HS-5 (cell line): ENCODE measurements around the gene ZNF138.
"Not testable (repeated sequence)": the region's sequence is repeated elsewhere in the genome, so short reads cannot be mapped to it uniquely, and the experiment has no call there.

Experiments
- DNase-seq: peaks from one replicate; pipeline ENCODE4 v3.0.0-alpha.2; 2012; ENCODE audit warnings: low read depth

ZNF138 gene

DNA sequence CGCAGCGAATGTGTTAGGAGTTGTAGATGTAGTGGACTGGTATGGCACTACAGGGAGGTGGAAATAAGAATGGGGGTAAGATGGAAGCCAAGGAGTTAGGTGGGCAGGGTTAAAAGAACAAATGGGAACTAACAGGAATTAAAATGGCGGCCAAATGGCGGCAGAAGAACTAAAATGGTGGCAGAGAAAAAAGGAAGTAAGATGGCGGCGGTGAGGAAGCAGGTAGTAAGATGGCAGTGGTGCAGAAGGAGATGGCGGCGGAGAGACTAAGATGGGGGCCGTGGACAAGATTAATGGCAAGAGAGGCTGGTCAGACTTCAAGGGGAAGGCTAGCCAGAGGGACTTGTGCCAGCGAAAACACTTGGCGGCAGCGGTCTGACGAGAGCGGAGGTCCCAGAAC lies 44.5 kb downstream of the ZNF138 start:
- DNase-seq, result no peak

DNA sequence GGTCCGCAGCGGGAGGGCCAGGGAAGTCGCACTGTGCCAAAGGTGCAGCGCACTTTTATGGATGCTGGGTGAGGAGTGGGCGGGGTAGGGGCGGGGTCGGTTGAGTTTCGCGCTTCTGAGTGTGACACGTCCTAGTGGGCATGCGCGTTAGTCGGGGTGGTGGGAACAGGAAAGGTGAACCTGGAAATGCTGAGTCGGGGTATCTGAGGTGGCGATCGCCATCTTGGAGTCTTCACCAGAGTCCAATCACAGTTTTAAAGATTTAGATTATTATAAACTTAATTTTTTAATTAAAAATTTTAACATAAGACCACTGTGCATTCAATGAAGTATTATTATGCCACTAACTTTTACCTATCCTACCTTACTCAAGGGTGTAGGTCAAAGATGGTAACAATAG lies 45.7 kb downstream of the ZNF138 start:
- no peak for DNase-seq

DNA sequence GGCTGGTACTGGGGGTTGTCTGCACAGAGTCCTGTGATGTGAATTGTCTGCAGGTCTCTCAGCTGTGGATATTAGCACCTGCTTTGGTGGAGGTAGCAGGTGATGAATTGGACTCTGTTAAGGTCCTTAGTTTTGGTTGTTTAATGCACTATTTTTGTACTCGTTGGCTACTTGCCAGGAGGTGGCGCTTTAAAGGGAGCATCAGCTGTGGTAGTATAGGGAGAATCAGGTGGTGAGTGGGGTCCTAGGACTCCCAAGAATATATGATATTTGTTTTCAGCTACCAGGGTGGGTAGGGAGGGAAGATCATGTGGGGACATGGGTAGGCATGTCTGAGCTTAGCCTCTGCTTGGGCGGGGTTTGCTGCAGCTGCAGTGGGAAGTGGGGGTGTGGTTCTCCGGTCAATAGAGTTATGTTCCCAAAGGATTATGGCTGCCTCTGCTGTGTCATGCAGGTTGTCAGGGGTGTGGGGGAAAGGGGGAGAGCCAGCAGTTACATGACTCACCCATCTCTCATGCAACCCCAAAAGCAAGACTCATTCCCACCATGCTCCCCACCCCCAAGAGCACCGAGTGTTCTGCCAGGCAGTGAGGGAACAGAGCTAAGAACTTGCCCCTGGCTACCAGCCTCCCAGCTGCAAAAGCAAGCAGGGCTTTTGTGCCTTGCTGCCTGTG lies 55.2 kb downstream of the ZNF138 start:
- no peak for DNase-seq

DNA sequence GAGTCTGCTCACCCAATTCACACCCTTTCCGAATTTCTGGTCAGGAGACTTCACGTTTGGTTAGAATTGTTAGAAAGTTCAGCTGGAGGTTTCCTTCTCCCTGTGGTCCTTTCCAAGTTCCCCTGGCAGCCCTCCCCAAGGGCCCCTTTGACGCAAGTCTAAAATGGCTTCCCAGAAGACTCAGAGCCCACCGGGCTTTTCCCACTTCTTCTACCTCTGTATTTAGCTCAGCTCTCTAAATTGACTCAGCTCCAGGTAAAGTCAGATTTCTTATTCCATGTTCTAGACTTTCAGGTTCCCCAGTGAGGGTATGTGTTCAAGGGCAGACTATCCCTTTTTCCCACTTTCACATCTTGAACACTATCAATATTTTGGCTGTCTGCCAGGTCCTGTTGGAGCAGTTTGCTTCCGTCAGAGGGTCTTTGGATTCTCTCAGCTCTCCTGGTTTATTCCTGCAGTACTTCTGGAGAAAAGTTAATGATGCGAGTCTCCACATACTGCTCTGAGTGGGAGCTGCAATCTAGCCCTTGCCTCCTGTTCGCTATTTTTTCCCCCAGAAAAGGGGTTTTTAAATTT lies 55.8 kb downstream of the ZNF138 start:
- DNase-seq, result no peak

DNA sequence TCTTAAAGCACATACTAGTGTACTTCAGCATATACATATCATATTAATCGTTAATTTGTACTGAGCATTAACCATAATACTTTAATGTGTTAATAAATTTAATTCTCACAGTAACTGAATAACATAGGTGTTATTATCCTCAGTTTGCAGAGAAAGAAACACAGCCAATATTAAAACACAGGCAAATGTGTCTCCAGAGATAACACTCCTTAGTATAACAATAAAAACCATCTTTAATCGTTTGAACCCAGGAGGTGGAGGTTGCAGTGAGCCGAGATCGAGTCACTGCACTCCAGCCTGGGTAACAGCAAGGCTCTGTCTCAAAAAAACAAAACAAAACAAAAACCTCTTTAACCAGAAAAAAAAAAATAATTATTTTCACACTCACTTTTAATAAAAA lies 59.5 kb downstream of the ZNF138 start:
- no peak for DNase-seq

DNA sequence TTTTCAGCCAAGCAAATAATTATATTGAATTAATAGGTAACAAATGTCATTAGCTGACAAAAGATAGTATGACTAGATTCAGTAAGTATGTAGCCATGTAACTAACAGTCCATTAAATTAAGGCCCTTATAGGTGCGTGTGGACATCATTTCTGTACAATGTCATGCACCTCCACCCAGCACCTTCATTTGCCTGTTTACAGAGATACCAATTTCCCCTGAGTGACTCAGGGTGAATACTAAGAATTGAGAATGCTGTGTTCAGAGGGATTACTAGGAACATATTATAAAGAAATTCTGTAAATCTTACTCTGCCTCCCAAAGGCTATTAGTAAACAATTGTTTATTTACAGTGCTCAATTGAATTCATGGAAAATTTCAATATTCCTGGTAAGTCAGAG lies 60.7 kb downstream of the ZNF138 start:
- no peak for DNase-seq

DNA sequence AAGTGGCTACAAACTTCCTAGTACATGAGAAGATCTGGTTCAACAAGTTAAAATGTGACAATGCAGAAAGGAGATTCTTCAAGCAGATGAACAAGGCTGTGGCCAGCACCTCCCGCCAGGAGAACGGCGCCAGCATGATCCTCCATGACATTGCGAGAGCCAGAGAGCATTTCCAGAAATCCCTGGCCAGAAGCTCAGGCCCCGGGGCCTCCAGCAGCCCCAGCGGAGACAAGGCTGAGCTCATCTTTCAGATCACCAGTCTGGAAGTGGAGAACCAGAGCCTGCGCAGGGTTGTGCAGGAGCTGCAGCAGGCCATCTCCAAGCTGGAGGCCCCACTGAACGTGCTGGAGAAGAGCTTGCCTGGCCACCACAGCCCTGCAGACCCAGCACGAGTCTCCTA lies 68.8 kb downstream of the ZNF138 start:
- no peak for DNase-seq

DNA sequence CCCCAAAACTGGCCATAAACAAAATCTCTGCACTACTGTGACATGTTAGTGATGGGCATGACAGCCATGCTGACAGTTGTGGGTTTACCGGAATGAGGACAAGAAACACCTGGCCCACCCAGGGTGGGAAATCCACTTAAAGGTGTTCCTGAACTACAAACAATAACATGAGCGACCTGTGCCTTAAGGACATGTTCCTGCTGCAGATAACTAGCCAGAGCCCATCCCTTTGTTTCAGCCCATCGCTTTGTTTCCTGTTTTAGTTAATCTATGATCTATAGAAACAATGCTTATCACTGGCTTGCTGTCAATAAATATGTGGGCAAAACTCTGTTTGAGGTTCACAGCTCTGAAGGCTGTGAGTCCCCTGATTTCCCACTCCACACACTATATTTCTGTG lies 69.3 kb downstream of the ZNF138 start:
- DNase-seq, result not testable (repeated sequence)

DNA sequence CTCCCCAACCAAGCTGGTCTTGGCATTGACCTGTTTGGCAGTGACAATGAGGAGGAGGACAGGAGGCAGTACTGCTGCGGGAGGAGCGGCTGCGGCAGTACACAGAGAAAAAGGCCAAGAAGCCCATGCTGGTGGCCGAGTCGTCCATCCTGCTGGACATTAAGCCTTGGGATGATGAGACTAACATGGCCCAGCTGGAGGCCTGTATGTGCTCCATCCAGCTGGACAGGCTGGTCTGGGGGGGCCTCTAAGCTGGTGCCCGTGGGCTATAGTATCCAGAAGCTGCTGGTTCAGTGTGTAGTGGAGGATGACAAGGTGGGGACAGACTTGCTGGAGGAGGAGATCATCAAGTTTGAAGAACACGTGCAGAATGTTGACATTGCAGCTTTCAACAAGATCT lies 69.7 kb downstream of the ZNF138 start:
- no peak for DNase-seq

DNA sequence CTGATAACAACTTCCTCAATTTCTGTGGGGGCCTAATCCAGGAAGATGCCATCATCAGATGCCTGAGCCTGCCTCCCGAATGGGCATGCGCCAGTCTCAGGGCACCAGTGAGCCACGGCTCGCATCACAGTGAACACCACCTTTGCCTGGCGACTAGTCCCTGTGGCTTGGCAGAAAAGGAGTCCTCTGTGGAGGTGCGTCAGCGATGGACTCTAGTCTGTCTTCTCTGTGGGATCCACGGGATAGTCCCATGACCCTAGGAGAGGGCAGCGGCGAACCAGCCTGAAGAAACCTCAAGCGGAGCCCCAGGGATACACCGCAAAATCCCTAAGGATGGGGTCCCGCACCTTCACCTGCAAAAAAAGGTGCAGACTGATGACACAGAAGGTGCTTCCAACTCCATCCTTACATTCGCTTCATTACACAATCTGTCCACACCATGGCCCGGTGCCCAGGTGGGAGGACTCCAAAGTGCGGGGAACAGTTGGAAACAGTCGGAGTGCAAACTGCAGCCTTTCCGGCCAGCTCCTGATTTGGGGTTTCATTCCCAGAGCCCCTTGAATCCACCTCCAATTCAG lies 73.7 kb downstream of the ZNF138 start:
- DNase-seq, result no peak

DNA sequence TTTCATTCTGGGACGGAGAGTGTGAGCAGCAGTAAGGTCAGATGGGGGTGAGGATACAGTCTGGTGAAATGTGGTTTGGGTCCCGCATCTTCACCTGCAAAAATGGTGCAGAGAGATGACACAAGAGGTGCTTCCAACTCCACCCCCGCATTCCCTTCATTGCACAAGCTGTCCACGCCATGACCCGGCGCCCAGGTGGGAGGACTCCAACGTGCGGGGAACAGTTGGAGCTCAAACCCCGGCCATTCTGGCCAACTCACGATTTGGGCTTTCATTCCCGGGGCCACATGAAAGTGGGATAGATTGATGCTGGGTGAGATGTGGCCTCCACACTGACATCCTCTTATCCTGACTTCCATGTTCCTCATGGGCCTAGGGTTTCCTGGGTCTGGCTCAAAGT lies 74.3 kb downstream of the ZNF138 start:
- DNase-seq, result no peak

DNA sequence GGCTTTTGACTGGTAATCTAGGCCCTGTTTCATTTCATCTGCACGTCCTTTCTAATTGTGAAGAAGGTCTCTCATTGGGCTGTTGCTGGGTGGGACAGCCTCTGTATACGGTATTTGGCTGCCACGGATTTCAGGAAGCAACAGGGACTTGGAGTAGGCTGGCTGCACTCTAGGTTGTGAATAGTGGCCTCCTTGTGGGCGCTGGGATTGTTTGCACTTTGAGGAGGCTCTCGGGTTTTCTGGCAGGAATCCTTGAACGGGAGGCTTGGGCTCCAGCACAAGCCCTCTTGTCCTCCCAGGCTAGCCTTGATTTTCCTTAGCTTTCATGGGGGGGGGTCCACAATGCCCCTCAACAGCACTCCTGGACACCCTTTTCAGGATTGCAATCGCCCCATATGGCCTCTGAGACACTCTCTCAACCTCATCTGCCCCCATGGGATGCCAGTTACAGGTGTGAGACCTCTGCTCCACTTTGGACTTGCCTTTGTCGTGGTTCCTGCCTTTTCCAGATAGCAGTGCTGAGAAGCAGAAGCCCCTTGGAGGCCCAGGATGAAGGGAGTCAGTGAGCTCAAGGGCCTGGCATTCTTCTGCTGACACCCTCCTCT lies 75.0 kb downstream of the ZNF138 start:
- DNase-seq, result no peak

DNA sequence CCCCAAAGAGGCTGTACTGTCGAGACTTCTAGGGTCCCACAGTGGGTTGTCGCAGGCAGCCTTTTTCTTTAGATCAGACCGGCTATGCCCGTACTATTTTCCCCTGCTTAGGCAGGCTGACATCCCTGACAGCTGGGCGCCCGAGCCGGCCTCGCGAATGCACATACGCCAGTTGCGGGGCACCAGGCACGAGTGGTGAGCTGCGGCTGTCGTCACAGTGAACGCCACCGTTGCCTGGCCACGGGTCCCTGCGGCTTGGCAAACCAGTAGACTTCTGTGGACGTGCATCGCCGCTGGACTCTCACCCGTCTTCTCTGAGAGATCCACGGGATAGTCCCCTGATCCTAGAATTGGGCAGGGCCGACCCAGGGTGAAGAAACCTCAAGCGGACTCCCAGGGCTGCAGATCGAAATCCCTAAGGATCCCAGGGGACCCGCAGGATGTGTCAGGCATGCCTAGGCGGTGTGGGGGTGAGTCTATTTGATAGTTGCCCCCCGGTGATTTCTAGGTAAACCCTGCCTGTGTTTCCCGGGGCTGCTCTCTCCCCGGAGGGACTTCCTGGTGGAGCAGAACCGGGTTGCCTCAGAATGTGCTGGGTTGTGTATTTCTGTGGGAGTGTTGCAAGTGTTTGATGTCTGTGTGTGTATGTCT lies 75.8 kb downstream of the ZNF138 start:
- no peak for DNase-seq

DNA sequence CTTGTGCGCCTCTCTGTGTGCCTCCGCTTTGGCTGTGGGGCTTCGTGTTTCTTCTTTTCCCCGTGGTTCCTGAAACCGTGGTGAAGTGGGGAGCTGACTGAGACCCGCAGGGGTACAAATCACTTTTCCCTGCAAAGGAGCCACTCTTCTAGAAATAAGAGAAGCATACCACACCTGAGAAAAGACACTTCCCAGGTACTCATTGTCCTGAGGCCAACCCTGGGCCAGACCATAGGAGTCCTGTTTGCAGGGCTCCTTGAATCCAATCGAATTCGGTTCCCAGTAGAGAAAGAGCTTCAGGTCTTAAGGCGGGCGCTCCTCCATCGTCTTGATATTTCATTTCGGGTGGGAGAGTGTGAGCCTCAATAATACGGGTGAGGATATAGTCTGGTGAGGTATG lies 76.4 kb downstream of the ZNF138 start:
- DNase-seq, result no peak

DNA sequence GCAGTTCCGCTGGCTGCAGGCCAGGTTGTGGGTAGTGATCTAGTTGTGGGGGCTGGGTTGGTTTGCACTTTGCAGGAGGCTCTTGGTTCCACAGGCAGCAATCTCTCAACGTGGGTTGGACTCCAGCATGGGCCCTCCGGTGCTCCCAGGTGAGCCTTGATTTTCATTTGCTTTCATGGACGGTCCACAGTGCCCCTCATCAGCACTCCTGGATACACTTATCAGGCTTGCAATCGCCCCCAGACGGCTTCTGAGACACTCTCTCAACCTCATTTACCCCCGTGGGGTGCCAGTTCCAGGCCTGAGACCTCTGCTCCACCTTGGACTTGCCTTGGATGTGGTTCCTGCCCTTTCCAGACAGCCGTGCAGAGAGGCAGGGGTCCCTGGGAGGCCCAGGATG lies 77.5 kb downstream of the ZNF138 start:
- no peak for DNase-seq

DNA sequence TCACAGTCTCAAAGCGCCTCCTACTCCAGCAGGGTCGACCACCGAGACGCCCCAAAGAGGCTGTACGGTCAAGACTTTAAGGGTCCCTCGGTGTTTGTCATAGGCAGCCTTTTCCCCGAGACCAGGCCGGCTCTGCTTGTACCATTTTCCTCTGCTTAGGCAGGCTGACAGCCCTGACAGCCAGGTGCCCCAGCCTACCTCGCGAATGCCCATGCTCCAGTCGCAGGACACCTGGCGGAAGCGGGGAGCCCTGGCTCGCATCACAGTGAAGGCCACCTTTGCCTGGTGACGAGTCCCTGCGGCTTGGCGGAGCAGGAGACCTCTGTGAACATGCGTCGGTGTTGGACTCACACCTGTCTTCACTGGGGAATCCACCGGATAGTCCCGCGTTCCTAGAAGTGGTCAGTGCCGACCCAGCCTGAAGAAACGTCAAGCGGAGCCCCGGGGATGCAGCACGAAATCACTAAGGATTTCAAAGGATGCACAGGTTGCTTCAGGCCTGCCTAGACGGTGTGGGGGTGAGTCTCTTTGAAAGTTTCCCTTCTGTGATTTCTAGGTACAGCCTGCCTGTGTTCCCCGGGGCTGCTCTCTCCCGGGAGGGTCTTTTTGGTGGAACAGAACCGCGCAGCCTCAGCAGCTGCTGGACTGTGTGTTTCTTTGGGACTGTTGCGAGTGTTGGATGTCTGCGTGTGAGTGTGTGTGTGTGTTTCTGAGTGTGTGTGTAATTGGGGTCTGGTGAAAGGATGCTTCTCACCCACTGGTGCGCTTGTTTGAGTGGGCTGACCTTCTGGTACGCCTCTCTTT lies 78.3 kb downstream of the ZNF138 start:
- no peak for DNase-seq

DNA sequence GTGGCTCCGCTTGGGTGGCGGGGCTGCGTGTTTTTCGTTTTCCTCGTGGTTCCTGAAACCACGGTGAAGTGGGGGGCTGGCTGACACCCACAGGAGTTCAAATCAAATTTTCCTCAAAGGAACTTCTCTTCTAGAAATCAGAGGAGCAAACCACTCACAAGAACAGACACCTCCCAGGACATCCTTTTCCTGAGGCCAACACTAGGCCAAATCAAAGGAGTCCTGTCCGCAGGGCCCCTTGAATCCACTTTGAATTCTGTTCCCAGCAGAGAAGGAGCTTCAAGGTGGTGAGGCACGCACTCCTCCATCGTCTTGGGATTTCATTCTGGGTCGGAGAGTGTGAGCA lies 78.9 kb downstream of the ZNF138 start:
- no peak for DNase-seq

DNA sequence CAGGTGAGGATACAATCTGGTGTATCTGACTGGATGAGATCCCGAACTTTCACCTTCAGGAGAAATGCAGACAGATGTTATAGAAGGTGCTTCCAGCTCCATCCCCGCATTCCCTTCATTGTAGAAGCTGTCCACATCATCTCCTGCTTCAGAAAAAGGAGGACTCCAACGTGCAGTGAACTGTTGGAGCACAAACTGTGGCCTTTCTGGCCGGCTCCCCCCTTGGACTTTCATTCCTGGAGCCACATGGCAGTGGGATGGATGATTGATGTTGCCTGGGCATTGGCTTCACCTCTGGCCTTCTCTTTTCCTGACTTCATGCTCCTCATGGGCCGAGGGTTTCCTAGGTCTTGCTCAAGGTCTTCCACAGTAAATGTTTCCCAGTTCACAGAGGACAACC lies 79.3 kb downstream of the ZNF138 start:
- no peak for DNase-seq

DNA sequence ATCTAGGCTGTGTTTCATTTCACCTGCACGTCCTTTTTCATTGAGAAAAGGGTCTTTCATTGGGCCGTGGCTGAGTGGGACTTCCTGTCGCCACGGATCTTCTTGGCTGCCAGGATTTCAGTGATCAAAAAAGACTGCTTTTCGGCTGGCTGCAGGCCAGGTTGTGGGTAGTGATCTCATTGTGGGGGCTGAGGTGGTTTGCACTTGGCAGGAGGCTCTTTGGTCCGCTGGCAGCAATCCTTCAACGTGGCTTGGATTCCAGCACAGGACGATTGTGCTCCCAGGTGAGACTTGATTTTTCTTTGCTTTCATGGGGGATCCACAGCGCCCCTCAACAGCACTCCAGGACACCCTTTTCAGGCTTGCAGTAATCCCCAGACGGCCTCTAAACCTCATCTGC lies 79.9 kb downstream of the ZNF138 start:
- DNase-seq, result no peak

DNA sequence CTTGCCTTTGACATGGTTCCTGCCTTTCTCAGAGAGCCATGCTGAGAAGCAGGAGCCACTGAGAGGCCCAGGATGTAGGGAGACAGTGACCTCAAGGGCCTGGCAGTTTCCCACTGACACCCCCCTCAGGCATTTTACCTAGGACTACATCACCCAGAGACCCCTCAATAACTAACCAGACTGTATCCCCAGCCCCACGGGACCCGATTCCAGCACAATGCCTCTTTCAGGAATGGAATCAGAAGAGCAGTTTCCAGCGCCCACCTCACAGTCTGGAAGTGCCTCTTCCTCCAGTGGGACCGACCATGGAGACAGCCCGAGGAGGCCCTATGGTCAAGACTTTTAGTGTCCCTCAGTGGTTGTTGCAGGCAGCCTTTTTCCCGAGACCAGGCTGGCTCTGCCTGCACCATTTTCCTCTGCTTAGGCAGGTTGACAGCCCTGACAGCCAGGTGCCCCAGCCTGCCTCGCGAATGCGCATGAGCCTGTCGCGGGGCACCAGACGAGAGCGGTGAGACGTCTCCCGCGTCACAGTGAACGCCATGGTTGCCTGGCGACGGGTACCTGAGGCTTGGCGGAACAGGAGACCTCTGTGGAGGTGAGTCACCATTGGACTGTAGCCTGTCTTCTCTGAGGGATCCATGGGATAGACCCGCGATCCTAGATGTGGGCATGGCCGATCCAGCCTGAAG lies 80.5 kb downstream of the ZNF138 start:
- DNase-seq, result no peak

DNA sequence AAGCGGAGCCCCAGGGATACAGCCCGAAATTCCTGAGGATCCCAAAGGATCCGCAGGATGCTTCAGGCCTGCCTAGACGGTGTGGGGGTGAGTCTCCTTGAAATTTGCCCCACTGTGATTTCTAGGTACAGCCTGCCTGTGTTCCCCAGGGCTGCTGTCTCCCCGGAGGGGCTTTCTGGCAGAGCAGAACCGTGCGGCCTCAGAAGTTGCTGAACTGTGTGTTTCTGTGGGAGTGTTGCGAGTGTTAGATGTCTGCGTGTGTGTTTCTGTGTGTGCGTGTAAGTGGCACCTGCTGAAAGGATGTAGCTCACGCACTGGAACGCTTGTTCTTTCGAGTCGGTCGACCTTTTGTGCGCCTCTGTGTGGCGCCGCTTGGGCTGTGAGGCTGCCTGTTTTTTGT lies 81.0 kb downstream of the ZNF138 start:
- DNase-seq, result no peak
